ENCODE measurements around the gene FAM50B. TPM values are rescaled to one million over a fixed set of nuclear protein-coding genes. Genes with fewer than 3 reads are reported as not detected.

Gene FAM50B
- polyA plus RNA-seq, 10 donors: 5.3 to 8.4 (median 6.4) TPM

GRCh38 chr6:3893487-3893886, 44.3 kb downstream of the FAM50B start:
- no peak for DNase-seq

GRCh38 chr6:3893917-3894316, 44.7 kb downstream of the FAM50B start:
- DNase-seq: no peak

GRCh38 chr6:3894590-3895311, 45.6 kb downstream of the FAM50B start:
- DNase-seq: no peak

- no peak for DNase-seq
Measured at GRCh38 chr6:3895312-3895653, 46.1 kb downstream of the FAM50B start.

- DNase-seq: no peak
Measured at GRCh38 chr6:3895805-3896204, 46.6 kb downstream of the FAM50B start.

- no peak for DNase-seq
Measured at GRCh38 chr6:3898265-3898994, 49.3 kb downstream of the FAM50B start.

- no peak for DNase-seq
Measured at GRCh38 chr6:3899061-3899460, 49.9 kb downstream of the FAM50B start.

GRCh38 chr6:3899970-3900439, 50.8 kb downstream of the FAM50B start:
- DNase-seq: no peak

Other genes starting within 250 kb of the FAM50B start
- 10 to 100 TPM; 18.5 to 33.5 (median 23.3) TPM for gene PXDC1, start 97.7 kb upstream of the FAM50B start, polyA plus RNA-seq (ENCODE audit: insufficient read length in 10 of 10)
- 1 to 10 TPM in 4 of 10 donors, under 1 TPM in 3, not detected in 3; 0.43 to 1.6 (median 1.1) TPM for gene FAM217A, start 229.8 kb downstream of the FAM50B start, polyA plus RNA-seq (ENCODE audit: insufficient read length in 10 of 10)

Measured in muscle of back (tissue), 11 donors.